Tibial artery (tissue), 4 donors: ENCODE measurements around the gene CCNT1.

Source experiments
- DNase-seq, 2 donors: peaks; one replicate each; pipeline ENCODE4 v3.0.0-alpha.2; 2019
- H3K27ac ChIP-seq, 2 donors: fragments of 200-600 bp; sonication (generic) in 1 of 2; 1 replicate in 1 of 2; 2 replicates in 1 of 2; pipeline ENCODE4 v1.5.1; 2018 to 2019; ENCODE audit warnings: mild to moderate bottlenecking in 1 of 2
- H3K27me3 ChIP-seq, 2 donors: fragments of 200-600 bp; sonication (generic) in 1 of 2; one replicate each; pipeline versions ENCODE4 v1.5.1 to v1.6.0; 2016 to 2019
- H3K36me3 ChIP-seq, 3 donors: fragments of 200-600 bp; sonication (generic) in 2 of 3; one replicate each; pipeline ENCODE4 v1.5.1; 2016 to 2019; ENCODE audit warnings: mild to moderate bottlenecking in 2 of 3
- H3K4me1 ChIP-seq, 4 donors: fragments of 200-600 bp; sonication (generic) in 2 of 4; 1 replicate in 3 of 4; 2 replicates in 1 of 4; pipeline ENCODE4 v1.5.1; 2016 to 2019
- H3K4me3 ChIP-seq, 2 donors: fragments of 200-600 bp; sonication (generic) in 1 of 2; 1 replicate in 1 of 2; 2 replicates in 1 of 2; pipeline ENCODE4 v1.5.1; 2018 to 2019; ENCODE audit warnings: mild to moderate bottlenecking in 2 of 2
- H3K9me3 ChIP-seq, 3 donors: fragments of 200-600 bp; sonication (generic) in 1 of 3; one replicate each; pipeline ENCODE4 v1.5.1; 2016 to 2019
- CTCF ChIP-seq, 2 experiments: fragments of 200-600 bp in 1 of 2; fragments of 450-650 bp in 1 of 2; IDR thresholded peaks; one replicate each; pipeline ENCODE4 v1.5.1; 2017 to 2019; ENCODE audit warnings: antibody characterized with exemption in 2 of 2, mild to moderate bottlenecking in 1 of 2, moderate library complexity in 1 of 2
- intact Hi-C: fragments of 100-400 bp; cut with DNase I; formaldehyde crosslinking; loops from one replicate; pipeline ENCODE4 v1.15.0; 2023; ENCODE audit warnings: low total_unique reads

CCNT1 gene

GRCh38 chr12:48750769-48751356 lies 34.4 kb upstream of the CCNT1 start:
- intact Hi-C loops: no loop called here
- Histone ChIP-seq H3K4me3 (no peak overlapping the region), H3K36me3 (no peaks in the 10 kb centered on the region), H3K4me1 (peaks cover 0 to 5% (median 0%) of the 10 kb centered on the region in 4 donors), H3K9me3 (no peaks in the 10 kb centered on the region), H3K27me3 (no peaks in the 10 kb centered on the region), H3K27ac (no peak overlapping the region)
- no peak for DNase-seq
- no peak for TF ChIP-seq CTCF (IDR thresholded peaks at IDR 0.05)

- TF ChIP-seq CTCF (IDR thresholded peaks at IDR 0.05): no peak
- Histone ChIP-seq H3K36me3 (no peaks in the 10 kb centered on the region), H3K27me3 (no peaks in the 10 kb centered on the region), H3K4me3 (no peak overlapping the region), H3K9me3 (no peaks in the 10 kb centered on the region), H3K27ac (no peak overlapping the region), H3K4me1 (peaks cover 0 to 5% (median 0%) of the 10 kb centered on the region in 4 donors)
- intact Hi-C loops: no loop called here
- DNase-seq: no peak
Measured at GRCh38 chr12:48750215-48750614, 33.7 kb upstream of the CCNT1 start.

GRCh38 chr12:48744251-48745008 lies 27.9 kb upstream of the CCNT1 start:
- no peak for DNase-seq
- TF ChIP-seq CTCF (IDR thresholded peaks at IDR 0.05): no peak
- Histone ChIP-seq H3K27me3 (peaks cover 0 to 24% of the 10 kb centered on the region in 2 donors), H3K4me3 (no peak overlapping the region), H3K36me3 (no peaks in the 10 kb centered on the region), H3K9me3 (no peaks in the 10 kb centered on the region), H3K27ac (no peak overlapping the region), H3K4me1 (no peaks in the 10 kb centered on the region)
- intact Hi-C loops: no loop called here

GRCh38 chr12:48739618-48740269 lies 23.2 kb upstream of the CCNT1 start:
- Histone ChIP-seq H3K36me3 (no peaks in the 10 kb centered on the region), H3K4me1 (no peaks in the 10 kb centered on the region), H3K27ac (no peak overlapping the region), H3K4me3 (no peak overlapping the region), H3K9me3 (no peaks in the 10 kb centered on the region), H3K27me3 (peaks cover 0 to 25% of the 10 kb centered on the region in 2 donors)
- DNase-seq: no peak
- intact Hi-C loops: no loop called here
- TF ChIP-seq CTCF (IDR thresholded peaks at IDR 0.05): no peak

GRCh38 chr12:48736456-48736855 lies 19.9 kb upstream of the CCNT1 start:
- Histone ChIP-seq H3K36me3 (no peaks in the 10 kb centered on the region), H3K4me1 (no peaks in the 10 kb centered on the region), H3K27ac (no peak overlapping the region), H3K4me3 (no peak overlapping the region), H3K9me3 (no peaks in the 10 kb centered on the region), H3K27me3 (peaks cover 0 to 9% of the 10 kb centered on the region in 2 donors)
- no peak for TF ChIP-seq CTCF (IDR thresholded peaks at IDR 0.05)
- intact Hi-C loops: no loop called here
- DNase-seq: no peak
